ENCODE results near the gene FBXL7. TPM values are rescaled to one million over a fixed set of nuclear protein-coding genes. Genes with fewer than 3 reads are reported as not detected.

The FBXL7 gene
- total RNA-seq, 2 experiments from 2014 or later, result not detected

- CTCF ChIA-PET, result no interaction called here
- no peak for DNase-seq
- H3K4me3 Mint-ChIP-seq, result no peak overlapping the region
- no peaks in the 10 kb centered on the region for H3K4me1 Mint-ChIP-seq (ENCODE audit: low read depth)
- no peak overlapping the region for H3K27ac Mint-ChIP-seq
- peaks cover 4% of the 10 kb centered on the region for H3K9me3 Mint-ChIP-seq
- no peaks in the 10 kb centered on the region for H3K36me3 Mint-ChIP-seq (ENCODE audit: low read depth)
- intact Hi-C loops (cut with micrococcal nuclease), result no loop called here
- H3K27me3 Mint-ChIP-seq (ENCODE audit: low read depth), result no peaks in the 10 kb centered on the region
Observed at GRCh38 chr5:15528476-15528875, 28.5 kb downstream of the FBXL7 start.

GRCh38 chr5:15529013-15529412, 29.0 kb downstream of the FBXL7 start:
- H3K27ac Mint-ChIP-seq, result no peak overlapping the region
- intact Hi-C loops (cut with micrococcal nuclease), result no loop called here
- H3K27me3 Mint-ChIP-seq (ENCODE audit: low read depth), result no peaks in the 10 kb centered on the region
- CTCF ChIA-PET, result no interaction called here
- DNase-seq, result no peak
- H3K9me3 Mint-ChIP-seq, result peaks cover 4% of the 10 kb centered on the region
- no peaks in the 10 kb centered on the region for H3K4me1 Mint-ChIP-seq (ENCODE audit: low read depth)
- H3K36me3 Mint-ChIP-seq (ENCODE audit: low read depth), result no peaks in the 10 kb centered on the region
- H3K4me3 Mint-ChIP-seq, result no peak overlapping the region

- Mint-ChIP-seq H3K36me3 (ENCODE audit: low read depth) (no peaks in the 10 kb centered on the region), H3K9me3 (peaks cover 4% of the 10 kb centered on the region), H3K27ac (no peak overlapping the region), H3K4me1 (ENCODE audit: low read depth) (no peaks in the 10 kb centered on the region), H3K27me3 (ENCODE audit: low read depth) (no peaks in the 10 kb centered on the region), H3K4me3 (no peak overlapping the region)
- intact Hi-C loops (cut with micrococcal nuclease), result no loop called here
- CTCF ChIA-PET, result no interaction called here
- DNase-seq, result no peak
Observed at GRCh38 chr5:15529821-15530220, 29.8 kb downstream of the FBXL7 start.

- Mint-ChIP-seq H3K36me3 (ENCODE audit: low read depth) (no peaks in the 10 kb centered on the region), H3K27ac (no peak overlapping the region), H3K4me3 (no peak overlapping the region), H3K27me3 (ENCODE audit: low read depth) (no peaks in the 10 kb centered on the region), H3K4me1 (ENCODE audit: low read depth) (no peaks in the 10 kb centered on the region), H3K9me3 (peaks cover 4% of the 10 kb centered on the region)
- DNase-seq, result no peak
- CTCF ChIA-PET, result no interaction called here
- intact Hi-C loops (cut with micrococcal nuclease), result no loop called here
Observed at GRCh38 chr5:15533129-15533893, 33.3 kb downstream of the FBXL7 start.

- H3K27ac Mint-ChIP-seq, result no peak overlapping the region
- no peak for DNase-seq
- intact Hi-C loops (cut with micrococcal nuclease), result no loop called here
- H3K4me1 Mint-ChIP-seq (ENCODE audit: low read depth), result no peaks in the 10 kb centered on the region
- no peak overlapping the region for H3K4me3 Mint-ChIP-seq
- CTCF ChIA-PET, result no interaction called here
- H3K36me3 Mint-ChIP-seq (ENCODE audit: low read depth), result no peaks in the 10 kb centered on the region
- no peaks in the 10 kb centered on the region for H3K27me3 Mint-ChIP-seq (ENCODE audit: low read depth)
- peaks cover 4% of the 10 kb centered on the region for H3K9me3 Mint-ChIP-seq
Observed at GRCh38 chr5:15535938-15536337, 36.0 kb downstream of the FBXL7 start.

- Mint-ChIP-seq H3K9me3 (peaks cover 4% of the 10 kb centered on the region), H3K4me3 (no peak overlapping the region), H3K4me1 (ENCODE audit: low read depth) (no peaks in the 10 kb centered on the region), H3K27me3 (ENCODE audit: low read depth) (no peaks in the 10 kb centered on the region), H3K36me3 (ENCODE audit: low read depth) (no peaks in the 10 kb centered on the region), H3K27ac (no peak overlapping the region)
- CTCF ChIA-PET, result no interaction called here
- no peak for DNase-seq
- intact Hi-C loops (cut with micrococcal nuclease), result no loop called here
Observed at GRCh38 chr5:15538516-15538915, 38.5 kb downstream of the FBXL7 start.

GRCh38 chr5:15539951-15540350, 40.0 kb downstream of the FBXL7 start:
- no peak for DNase-seq
- no peak overlapping the region for H3K4me3 Mint-ChIP-seq
- intact Hi-C loops (cut with micrococcal nuclease), result no loop called here
- H3K4me1 Mint-ChIP-seq (ENCODE audit: low read depth), result no peaks in the 10 kb centered on the region
- CTCF ChIA-PET, result no interaction called here
- no peaks in the 10 kb centered on the region for H3K27me3 Mint-ChIP-seq (ENCODE audit: low read depth)
- no peaks in the 10 kb centered on the region for H3K36me3 Mint-ChIP-seq (ENCODE audit: low read depth)
- peaks cover 4% of the 10 kb centered on the region for H3K9me3 Mint-ChIP-seq
- no peak overlapping the region for H3K27ac Mint-ChIP-seq

- intact Hi-C loops (cut with micrococcal nuclease), result no loop called here
Observed at GRCh38 chr5:15544039-15544438, 44.1 kb downstream of the FBXL7 start.

GRCh38 chr5:15545082-15545481, 45.1 kb downstream of the FBXL7 start:
- Mint-ChIP-seq H3K9me3 (no peaks in the 10 kb centered on the region), H3K36me3 (ENCODE audit: low read depth) (no peaks in the 10 kb centered on the region), H3K27ac (no peak overlapping the region), H3K4me3 (no peak overlapping the region), H3K27me3 (ENCODE audit: low read depth) (no peaks in the 10 kb centered on the region), H3K4me1 (ENCODE audit: low read depth) (no peaks in the 10 kb centered on the region)
- CTCF ChIA-PET, result no interaction called here
- no peak for DNase-seq
- intact Hi-C loops (cut with micrococcal nuclease), result no loop called here

More at GRCh38 chr5:15544039-15544438, 44.1 kb downstream of the FBXL7 start:
- no peaks in the 10 kb centered on the region for H3K36me3 Mint-ChIP-seq (ENCODE audit: low read depth)
- no peaks in the 10 kb centered on the region for H3K27me3 Mint-ChIP-seq (ENCODE audit: low read depth)
- CTCF ChIA-PET, result interaction anchor here (0.6 kb wide), 1 partner anchor 48 kb away, joined by 3 read pairs; no protein-coding TSS in a partner anchor
- no peak overlapping the region for H3K4me3 Mint-ChIP-seq
- H3K9me3 Mint-ChIP-seq, result no peaks in the 10 kb centered on the region
- DNase-seq, result no peak
- H3K4me1 Mint-ChIP-seq (ENCODE audit: low read depth), result no peaks in the 10 kb centered on the region
- no peak overlapping the region for H3K27ac Mint-ChIP-seq

- Mint-ChIP-seq H3K9me3 (no peaks in the 10 kb centered on the region), H3K27me3 (ENCODE audit: low read depth) (no peaks in the 10 kb centered on the region), H3K36me3 (ENCODE audit: low read depth) (no peaks in the 10 kb centered on the region), H3K4me1 (ENCODE audit: low read depth) (no peaks in the 10 kb centered on the region), H3K4me3 (no peak overlapping the region), H3K27ac (no peak overlapping the region)
- intact Hi-C loops (cut with micrococcal nuclease), result no loop called here
- CTCF ChIA-PET, result no interaction called here
- DNase-seq, result no peak
Observed at GRCh38 chr5:15547261-15547839, 47.4 kb downstream of the FBXL7 start.

- Mint-ChIP-seq H3K27me3 (ENCODE audit: low read depth) (no peaks in the 10 kb centered on the region), H3K4me1 (ENCODE audit: low read depth) (no peaks in the 10 kb centered on the region), H3K27ac (no peak overlapping the region), H3K36me3 (ENCODE audit: low read depth) (no peaks in the 10 kb centered on the region), H3K4me3 (no peak overlapping the region), H3K9me3 (no peaks in the 10 kb centered on the region)
- CTCF ChIA-PET, result no interaction called here
- intact Hi-C loops (cut with micrococcal nuclease), result no loop called here
- no peak for DNase-seq
Observed at GRCh38 chr5:15549961-15550360, 50.0 kb downstream of the FBXL7 start.

GRCh38 chr5:15550502-15551112, 50.6 kb downstream of the FBXL7 start:
- DNase-seq, result no peak
- H3K4me3 Mint-ChIP-seq, result no peak overlapping the region
- no peaks in the 10 kb centered on the region for H3K36me3 Mint-ChIP-seq (ENCODE audit: low read depth)
- CTCF ChIA-PET, result no interaction called here
- no peaks in the 10 kb centered on the region for H3K4me1 Mint-ChIP-seq (ENCODE audit: low read depth)
- H3K9me3 Mint-ChIP-seq, result no peaks in the 10 kb centered on the region
- intact Hi-C loops (cut with micrococcal nuclease), result no loop called here
- no peaks in the 10 kb centered on the region for H3K27me3 Mint-ChIP-seq (ENCODE audit: low read depth)
- no peak overlapping the region for H3K27ac Mint-ChIP-seq

GRCh38 chr5:15551113-15551504, 51.1 kb downstream of the FBXL7 start:
- Mint-ChIP-seq H3K9me3 (no peaks in the 10 kb centered on the region), H3K4me3 (no peak overlapping the region), H3K27me3 (ENCODE audit: low read depth) (no peaks in the 10 kb centered on the region), H3K27ac (no peak overlapping the region), H3K4me1 (ENCODE audit: low read depth) (no peaks in the 10 kb centered on the region), H3K36me3 (ENCODE audit: low read depth) (no peaks in the 10 kb centered on the region)
- DNase-seq, result no peak
- intact Hi-C loops (cut with micrococcal nuclease), result no loop called here
- CTCF ChIA-PET, result no interaction called here
